ENCODE results near the gene PIEZO2.

DNA sequence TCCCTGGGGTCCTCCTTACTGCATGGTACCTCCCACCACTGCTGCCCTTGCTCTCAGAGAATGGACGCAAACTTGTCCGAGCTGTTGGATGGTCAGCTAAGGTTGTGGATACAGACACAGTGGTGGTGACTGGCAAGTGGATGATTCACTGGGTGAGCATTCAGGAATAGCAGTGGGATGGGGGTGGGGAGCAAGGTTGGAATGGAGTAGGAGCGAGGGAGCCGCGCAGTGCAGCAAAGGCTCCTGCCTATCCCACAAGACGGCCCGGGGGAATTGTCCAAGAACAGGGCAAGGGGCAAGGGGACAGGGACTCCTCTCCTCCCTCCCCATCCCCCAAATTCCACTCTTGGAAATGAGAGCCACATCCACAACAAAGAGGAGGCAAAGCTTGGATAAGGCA, 102.2 kb downstream of the PIEZO2 start:
- TF ChIP-seq, protein P1, sequence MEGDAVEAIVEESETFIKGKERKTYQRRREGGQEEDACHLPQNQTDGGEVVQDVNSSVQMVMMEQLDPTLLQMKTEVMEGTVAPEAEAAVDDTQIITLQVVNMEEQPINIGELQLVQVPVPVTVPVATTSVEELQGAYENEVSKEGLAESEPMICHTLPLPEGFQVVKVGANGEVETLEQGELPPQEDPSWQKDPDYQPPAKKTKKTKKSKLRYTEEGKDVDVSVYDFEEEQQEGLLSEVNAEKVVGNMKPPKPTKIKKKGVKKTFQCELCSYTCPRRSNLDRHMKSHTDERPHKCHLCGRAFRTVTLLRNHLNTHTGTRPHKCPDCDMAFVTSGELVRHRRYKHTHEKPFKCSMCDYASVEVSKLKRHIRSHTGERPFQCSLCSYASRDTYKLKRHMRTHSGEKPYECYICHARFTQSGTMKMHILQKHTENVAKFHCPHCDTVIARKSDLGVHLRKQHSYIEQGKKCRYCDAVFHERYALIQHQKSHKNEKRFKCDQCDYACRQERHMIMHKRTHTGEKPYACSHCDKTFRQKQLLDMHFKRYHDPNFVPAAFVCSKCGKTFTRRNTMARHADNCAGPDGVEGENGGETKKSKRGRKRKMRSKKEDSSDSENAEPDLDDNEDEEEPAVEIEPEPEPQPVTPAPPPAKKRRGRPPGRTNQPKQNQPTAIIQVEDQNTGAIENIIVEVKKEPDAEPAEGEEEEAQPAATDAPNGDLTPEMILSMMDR (IDR thresholded peaks at IDR 0.05), result no peak
- TF ChIP-seq POLR2A (IDR thresholded peaks at IDR 0.05) (no peak), POLR2AphosphoS5 (IDR thresholded peaks at IDR 0.05) (no peak), EP300 (IDR thresholded peaks at IDR 0.05) (no peak)
